ENCODE results near the gene DCUN1D2.
A peak's percentile ranks its signal among the peaks of the same experiment; 100 is the strongest.

Gene DCUN1D2

DNA sequence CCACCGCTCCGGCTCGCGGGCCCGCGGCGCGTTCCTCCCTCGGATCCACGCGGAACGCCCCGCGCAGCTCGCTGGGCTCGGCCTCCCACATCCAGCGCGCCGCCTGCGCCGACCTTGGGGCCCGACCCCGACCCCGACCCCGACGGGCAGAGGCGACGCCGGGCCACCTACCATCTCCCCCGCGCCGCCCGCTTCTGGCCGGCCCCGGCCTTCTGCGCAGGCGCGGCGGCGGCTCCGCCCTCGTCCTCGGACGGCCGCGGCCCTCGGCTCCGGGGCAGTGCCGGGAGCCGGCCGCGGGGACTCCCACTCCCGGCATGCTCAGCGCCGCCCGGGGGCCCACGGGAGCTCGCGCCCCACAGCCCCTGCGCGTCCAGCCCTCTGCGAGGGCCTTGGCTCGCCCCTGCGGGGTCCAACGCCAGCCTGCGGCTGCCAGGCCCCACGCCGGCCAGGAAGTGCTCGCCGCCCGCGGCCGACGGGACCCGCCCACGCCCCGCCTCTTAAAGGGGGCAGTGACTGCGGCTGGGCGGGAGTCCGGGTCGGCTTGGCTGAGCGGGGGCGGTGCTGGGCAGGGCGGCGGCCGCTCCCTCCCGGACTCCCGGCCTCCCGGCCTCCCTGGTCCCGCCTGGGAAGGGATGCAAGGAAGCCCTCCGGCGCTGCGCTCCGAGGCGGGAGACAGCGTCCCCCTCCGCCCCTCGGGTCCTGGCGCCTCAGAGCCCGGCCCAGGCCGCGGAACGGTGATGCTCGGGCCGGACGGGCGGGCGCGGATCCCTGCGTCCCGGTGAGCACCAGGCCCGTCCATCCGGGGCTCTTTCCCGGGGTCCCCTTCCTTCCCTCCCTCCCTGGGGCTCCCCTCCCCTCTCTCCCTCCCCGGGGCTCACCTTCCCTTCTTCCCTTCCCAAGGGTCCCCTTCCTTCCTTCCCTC, at the start of gene DCUN1D2:
TSS of gene DCUN1D2 (minus strand) at position 216 of the 922 bp plus-strand sequence. CDS start at position 174, 42 bp downstream.
- Histone ChIP-seq H3K27me3 (ENCODE audit: control insufficient read depth, insufficient read depth, low read length) (no peaks in the 10 kb centered on the region), H3K4me1 (ENCODE audit: control insufficient read depth, insufficient read depth, low read length) (peaks cover 33% of the 10 kb centered on the region), H3K4me3 (ENCODE audit: low read length) (peak within 1 kb of the TSS; percentile 81), H3K36me3 (ENCODE audit: control insufficient read depth, insufficient read depth, low read length) (peaks cover 5% of the 10 kb centered on the region), H3K9ac (ENCODE audit: low read length) (peak within 1 kb of the TSS; percentile 69), H3K27ac (ENCODE audit: low read depth, low read length) (peak within 1 kb of the TSS; percentile 81)

DNA sequence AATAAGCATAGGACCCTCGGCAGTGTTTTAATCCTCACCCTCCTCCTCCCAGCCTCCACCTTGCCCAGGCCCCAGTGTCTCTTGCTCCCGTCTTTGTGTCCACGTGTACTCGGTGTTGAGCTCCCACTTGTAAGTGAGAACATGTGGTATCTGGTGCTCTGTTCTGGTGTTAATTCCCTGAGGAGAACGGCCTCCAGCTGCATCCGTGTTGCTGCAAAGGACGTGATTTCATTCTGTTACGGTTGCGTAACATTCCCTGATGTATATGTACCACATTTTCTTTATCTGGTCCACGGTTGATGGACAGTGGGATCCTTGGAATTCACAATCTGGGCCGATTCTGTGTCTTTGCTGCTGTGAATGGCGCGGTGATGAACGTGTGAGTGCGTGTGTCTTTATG, 49.3 kb upstream of the DCUN1D2 start:
- no peak overlapping the region for H3K4me3 ChIP-seq (ENCODE audit: low read length)
- H3K36me3 ChIP-seq (ENCODE audit: control insufficient read depth, insufficient read depth, low read length), result peaks cover 6% of the 10 kb centered on the region
- H3K9ac ChIP-seq (ENCODE audit: low read length), result no peak overlapping the region

DNA sequence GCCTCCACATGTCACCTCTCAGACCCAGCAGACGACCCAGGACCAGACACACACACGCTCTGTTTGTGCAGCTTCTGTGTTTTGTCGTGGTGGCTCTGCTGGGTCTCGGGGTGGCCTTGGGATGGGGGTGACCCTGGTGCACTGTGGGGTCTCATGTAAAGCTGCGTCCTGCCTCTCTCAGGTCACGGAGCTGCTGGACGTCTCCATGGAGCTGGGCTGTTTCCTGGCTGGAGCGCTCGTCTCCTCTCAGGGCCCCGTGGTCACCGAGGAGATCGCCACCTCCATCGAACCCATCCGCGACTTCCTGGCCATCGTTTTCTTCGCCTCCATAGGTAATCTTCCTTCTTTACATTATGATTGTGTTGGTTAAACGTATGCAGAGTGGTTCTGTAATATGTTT, 48.7 kb upstream of the DCUN1D2 start:
- H3K36me3 ChIP-seq (ENCODE audit: control insufficient read depth, insufficient read depth, low read length), result peaks cover 6% of the 10 kb centered on the region
- H3K9ac ChIP-seq (ENCODE audit: low read length), result no peak overlapping the region
- no peaks in the 10 kb centered on the region for H3K4me1 ChIP-seq (ENCODE audit: control insufficient read depth, insufficient read depth, low read length)

More for the DNA sequence above, 49.3 kb upstream of the DCUN1D2 start:
- no peaks in the 10 kb centered on the region for H3K4me1 ChIP-seq (ENCODE audit: control insufficient read depth, insufficient read depth, low read length)
- H3K27ac ChIP-seq (ENCODE audit: low read depth, low read length), result no peak overlapping the region
- no peaks in the 10 kb centered on the region for H3K27me3 ChIP-seq (ENCODE audit: control insufficient read depth, insufficient read depth, low read length)

DNA sequence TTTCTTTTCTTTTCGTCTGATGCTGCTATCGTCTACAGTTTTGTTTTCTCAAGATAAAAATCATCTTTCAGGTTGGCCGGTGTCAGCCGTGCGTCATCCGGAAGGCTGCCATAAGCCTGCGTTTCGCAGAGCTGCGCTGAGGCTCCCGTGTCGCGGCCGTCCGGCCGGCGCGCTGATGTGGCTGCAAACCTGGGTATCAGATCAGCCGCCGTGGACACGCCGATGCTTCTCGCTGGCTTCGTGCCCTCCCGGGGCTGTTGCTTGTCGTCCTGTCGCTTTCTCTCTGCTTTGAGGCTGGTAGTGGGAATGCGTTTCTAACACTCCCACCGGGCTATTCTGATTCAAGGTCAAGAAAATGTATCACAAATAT, 48.2 kb upstream of the DCUN1D2 start:
- H3K4me1 ChIP-seq (ENCODE audit: control insufficient read depth, insufficient read depth, low read length), result peaks cover under 1% of the 10 kb centered on the region
- H3K9ac ChIP-seq (ENCODE audit: low read length), result no peak overlapping the region
- no peak overlapping the region for H3K4me3 ChIP-seq (ENCODE audit: low read length)
- H3K27ac ChIP-seq (ENCODE audit: low read depth, low read length), result no peak overlapping the region
- no peaks in the 10 kb centered on the region for H3K27me3 ChIP-seq (ENCODE audit: control insufficient read depth, insufficient read depth, low read length)
- peaks cover 6% of the 10 kb centered on the region for H3K36me3 ChIP-seq (ENCODE audit: control insufficient read depth, insufficient read depth, low read length)

More for the DNA sequence above, 48.7 kb upstream of the DCUN1D2 start:
- Histone ChIP-seq H3K27me3 (ENCODE audit: control insufficient read depth, insufficient read depth, low read length) (no peaks in the 10 kb centered on the region), H3K27ac (ENCODE audit: low read depth, low read length) (no peak overlapping the region), H3K4me3 (ENCODE audit: low read length) (no peak overlapping the region)

DNA sequence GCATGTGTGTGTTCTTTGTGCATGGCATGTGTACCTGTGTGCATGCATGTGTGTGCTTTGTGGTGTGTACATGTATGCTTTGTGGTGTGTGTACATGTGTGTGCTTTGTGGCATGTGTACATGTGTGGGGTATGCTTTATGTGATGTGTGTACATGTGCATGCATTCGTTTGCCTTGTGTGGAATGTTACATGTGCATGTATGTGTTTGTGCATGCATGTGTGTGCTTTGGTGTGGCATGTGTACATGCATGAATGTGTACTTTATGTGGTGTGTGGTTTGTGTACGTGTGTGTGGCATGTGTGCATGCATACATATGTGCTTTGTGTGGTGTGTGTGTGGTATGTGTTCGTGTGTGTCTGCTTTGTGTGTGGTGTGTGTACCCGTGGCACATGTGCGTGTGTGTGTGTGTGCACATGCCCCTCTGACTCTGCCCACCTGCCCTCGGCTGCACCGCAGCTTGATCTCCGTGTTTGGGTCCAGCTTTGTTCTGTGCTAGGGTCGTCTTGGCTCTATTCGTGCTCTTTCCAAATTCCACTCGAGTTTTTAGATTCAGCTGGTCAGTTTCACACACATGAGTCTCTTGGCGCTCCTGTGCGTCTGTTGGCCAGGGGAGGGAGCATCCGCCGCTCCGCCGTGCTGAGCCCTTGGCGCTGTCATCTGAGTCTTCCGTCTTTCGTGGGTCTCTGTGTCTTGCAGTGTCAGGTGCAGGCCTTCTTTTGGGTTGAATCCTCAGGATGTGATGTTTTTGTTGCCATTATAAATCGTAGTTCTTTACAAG, 47.6 kb upstream of the DCUN1D2 start:
- H3K4me1 ChIP-seq (ENCODE audit: control insufficient read depth, insufficient read depth, low read length), result peaks cover 6% of the 10 kb centered on the region
- peaks cover 6% of the 10 kb centered on the region for H3K36me3 ChIP-seq (ENCODE audit: control insufficient read depth, insufficient read depth, low read length)
- H3K9ac ChIP-seq (ENCODE audit: low read length), result no peak overlapping the region
- no peaks in the 10 kb centered on the region for H3K27me3 ChIP-seq (ENCODE audit: control insufficient read depth, insufficient read depth, low read length)
- H3K27ac ChIP-seq (ENCODE audit: low read depth, low read length), result no peak overlapping the region
- H3K4me3 ChIP-seq (ENCODE audit: low read length), result no peak overlapping the region

DNA sequence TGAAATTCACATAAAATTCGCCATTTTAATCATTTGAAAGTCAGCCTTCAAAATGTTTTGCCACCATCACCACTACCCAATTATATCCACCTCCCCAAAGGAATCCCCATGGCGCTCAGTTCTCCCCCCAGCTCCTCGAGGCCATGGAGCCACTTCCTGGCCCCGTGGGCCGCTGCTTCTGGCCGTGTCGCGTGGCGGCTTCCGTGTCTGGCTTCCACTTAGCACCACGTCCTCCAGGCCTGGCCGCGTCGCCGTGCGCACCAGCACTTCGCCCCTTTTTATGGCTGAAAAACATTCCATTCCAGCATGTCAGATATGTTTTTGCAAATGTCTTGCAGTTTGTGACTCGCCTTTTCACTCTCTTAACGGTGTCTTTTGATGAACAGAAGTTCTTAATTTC, 46.7 kb upstream of the DCUN1D2 start:
- H3K4me3 ChIP-seq (ENCODE audit: low read length), result no peak overlapping the region
- H3K4me1 ChIP-seq (ENCODE audit: control insufficient read depth, insufficient read depth, low read length), result peaks cover 10% of the 10 kb centered on the region
- H3K36me3 ChIP-seq (ENCODE audit: control insufficient read depth, insufficient read depth, low read length), result peaks cover 6% of the 10 kb centered on the region
- no peaks in the 10 kb centered on the region for H3K27me3 ChIP-seq (ENCODE audit: control insufficient read depth, insufficient read depth, low read length)
- no peak overlapping the region for H3K9ac ChIP-seq (ENCODE audit: low read length)
- no peak overlapping the region for H3K27ac ChIP-seq (ENCODE audit: low read depth, low read length)

DNA sequence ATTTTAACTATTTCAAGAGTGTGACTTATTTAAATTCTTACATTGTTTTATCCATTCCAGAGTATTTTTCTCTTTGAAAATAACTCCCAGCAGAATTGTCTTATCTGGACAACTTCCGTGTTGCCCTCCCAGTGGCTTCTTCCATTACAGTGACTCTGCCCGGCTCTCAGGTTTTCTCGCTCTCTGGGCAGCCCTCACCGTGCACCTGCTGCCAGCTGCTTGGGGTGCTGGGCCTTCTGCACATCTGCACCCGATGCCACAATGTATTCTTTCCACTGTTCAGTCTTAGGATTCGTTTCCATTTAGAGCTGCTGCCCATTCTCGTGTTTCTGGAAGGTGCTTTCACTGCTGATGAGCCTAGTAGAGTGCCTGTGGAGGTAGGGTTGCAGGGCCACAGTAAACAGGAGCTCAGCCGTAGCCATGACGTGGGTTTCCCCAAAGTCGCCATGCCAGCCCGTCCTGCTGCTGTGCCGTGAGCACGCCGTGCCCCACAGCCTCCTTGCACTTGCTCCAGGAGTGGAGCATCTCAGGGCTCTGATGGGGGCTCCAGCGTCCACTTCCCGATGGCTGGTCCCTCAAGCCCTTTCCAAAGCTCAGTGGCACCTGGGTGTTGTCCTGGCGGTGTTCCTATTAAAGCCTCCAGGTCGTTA, 46.1 kb upstream of the DCUN1D2 start:
- H3K4me3 ChIP-seq (ENCODE audit: low read length), result no peak overlapping the region
- H3K27me3 ChIP-seq (ENCODE audit: control insufficient read depth, insufficient read depth, low read length), result no peaks in the 10 kb centered on the region
- H3K27ac ChIP-seq (ENCODE audit: low read depth, low read length), result no peak overlapping the region
- H3K4me1 ChIP-seq (ENCODE audit: control insufficient read depth, insufficient read depth, low read length), result peaks cover 14% of the 10 kb centered on the region
- H3K36me3 ChIP-seq (ENCODE audit: control insufficient read depth, insufficient read depth, low read length), result peaks cover 10% of the 10 kb centered on the region
- no peak overlapping the region for H3K9ac ChIP-seq (ENCODE audit: low read length)

DNA sequence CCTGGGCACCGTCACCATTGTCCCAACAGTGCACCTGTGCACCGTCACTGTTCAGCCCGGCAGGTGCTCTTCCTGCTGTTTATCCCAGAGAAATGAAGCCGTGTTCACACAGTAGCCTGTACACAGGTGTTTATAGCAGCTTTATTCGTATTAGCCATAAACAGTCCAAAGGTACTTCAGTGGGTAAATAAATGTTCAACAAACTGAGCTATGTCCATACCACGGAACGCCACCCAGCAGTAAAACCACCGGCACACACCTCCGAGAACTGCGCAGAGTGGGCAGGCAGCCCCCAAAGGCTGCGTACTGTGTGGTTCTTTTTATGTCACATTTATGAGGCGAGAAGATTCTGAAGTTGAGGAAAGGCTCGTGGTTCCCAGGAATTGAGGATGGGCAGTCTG, 44.9 kb upstream of the DCUN1D2 start:
- H3K4me1 ChIP-seq (ENCODE audit: control insufficient read depth, insufficient read depth, low read length), result peaks cover 14% of the 10 kb centered on the region
- H3K4me3 ChIP-seq (ENCODE audit: low read length), result no peak overlapping the region
- H3K36me3 ChIP-seq (ENCODE audit: control insufficient read depth, insufficient read depth, low read length), result peaks cover 14% of the 10 kb centered on the region
- H3K27ac ChIP-seq (ENCODE audit: low read depth, low read length), result no peak overlapping the region
- H3K27me3 ChIP-seq (ENCODE audit: control insufficient read depth, insufficient read depth, low read length), result no peaks in the 10 kb centered on the region
- H3K9ac ChIP-seq (ENCODE audit: low read length), result no peak overlapping the region

DNA sequence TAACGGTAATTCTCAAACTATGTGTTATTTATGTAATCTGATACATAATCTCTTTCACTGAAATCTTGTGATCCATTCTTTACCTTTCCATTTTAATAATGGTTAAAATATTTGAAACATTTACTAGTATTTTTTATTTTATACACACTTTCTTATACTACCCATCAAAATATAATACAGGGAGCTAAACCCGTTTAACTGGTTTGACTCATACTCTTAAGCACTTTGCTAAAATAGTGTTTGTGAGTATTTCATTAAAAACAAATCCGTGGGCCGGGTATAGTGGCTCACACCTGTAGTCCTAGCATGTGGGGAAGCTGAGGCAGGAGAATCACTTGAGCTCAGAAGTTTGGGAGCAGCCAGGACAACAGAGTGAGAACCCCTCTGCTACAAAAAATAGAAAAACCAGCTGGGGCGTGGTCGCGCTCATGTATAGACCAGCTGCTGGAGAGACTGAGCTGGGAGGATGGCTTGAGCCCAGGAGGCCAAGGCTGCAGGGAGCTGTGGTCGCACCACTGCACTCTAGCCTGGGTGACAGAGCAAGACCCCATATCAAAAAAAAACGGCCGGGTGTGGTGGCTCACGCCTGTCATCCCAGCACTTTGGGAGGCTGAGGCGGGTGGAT, 43.8 kb upstream of the DCUN1D2 start:
- H3K27me3 ChIP-seq (ENCODE audit: control insufficient read depth, insufficient read depth, low read length), result no peaks in the 10 kb centered on the region
- H3K36me3 ChIP-seq (ENCODE audit: control insufficient read depth, insufficient read depth, low read length), result peaks cover 16% of the 10 kb centered on the region
- H3K4me1 ChIP-seq (ENCODE audit: control insufficient read depth, insufficient read depth, low read length), result peaks cover 14% of the 10 kb centered on the region
- no peak overlapping the region for H3K4me3 ChIP-seq (ENCODE audit: low read length)
- H3K27ac ChIP-seq (ENCODE audit: low read depth, low read length), result no peak overlapping the region
- H3K9ac ChIP-seq (ENCODE audit: low read length), result no peak overlapping the region

DNA sequence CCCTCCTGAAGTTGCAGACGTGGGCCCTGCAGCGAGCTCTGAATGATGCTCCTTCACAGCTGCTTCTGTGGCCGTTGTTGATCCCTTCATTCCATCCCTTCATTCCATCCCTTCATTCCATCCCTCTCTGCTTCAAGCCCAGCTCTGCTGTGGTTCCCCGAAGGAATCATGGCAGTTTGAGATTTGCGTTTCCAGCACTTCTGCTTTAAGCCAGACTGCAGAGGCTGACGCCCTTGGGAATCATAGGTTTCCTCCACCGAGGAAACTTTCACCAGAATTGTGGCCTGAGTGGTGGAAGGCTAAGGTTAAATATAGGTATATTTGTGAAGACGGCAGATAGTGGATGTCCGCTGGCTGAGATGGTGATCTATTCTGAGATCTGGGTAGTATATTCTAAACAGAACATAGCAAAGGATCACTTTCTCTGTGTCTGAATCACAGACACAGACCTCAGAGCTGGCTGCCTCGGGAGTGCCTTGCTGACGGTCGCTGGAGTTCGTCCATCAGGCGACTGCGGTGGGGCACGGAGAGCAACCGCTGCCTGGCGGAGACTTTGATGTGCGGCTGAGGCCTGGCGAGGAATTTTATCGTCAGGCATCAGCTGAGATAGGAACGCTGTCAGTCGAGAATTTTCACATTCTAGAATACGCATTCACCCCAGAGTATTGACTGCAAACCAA, 42.8 kb upstream of the DCUN1D2 start:
- peaks cover 12% of the 10 kb centered on the region for H3K36me3 ChIP-seq (ENCODE audit: control insufficient read depth, insufficient read depth, low read length)
- H3K9ac ChIP-seq (ENCODE audit: low read length), result no peak overlapping the region
- peak overlapping the region; percentile 5 for H3K4me3 ChIP-seq (ENCODE audit: low read length)
- H3K27ac ChIP-seq (ENCODE audit: low read depth, low read length), result peak overlapping the region; percentile 72
- no peaks in the 10 kb centered on the region for H3K27me3 ChIP-seq (ENCODE audit: control insufficient read depth, insufficient read depth, low read length)
- peaks cover 14% of the 10 kb centered on the region for H3K4me1 ChIP-seq (ENCODE audit: control insufficient read depth, insufficient read depth, low read length)

DNA sequence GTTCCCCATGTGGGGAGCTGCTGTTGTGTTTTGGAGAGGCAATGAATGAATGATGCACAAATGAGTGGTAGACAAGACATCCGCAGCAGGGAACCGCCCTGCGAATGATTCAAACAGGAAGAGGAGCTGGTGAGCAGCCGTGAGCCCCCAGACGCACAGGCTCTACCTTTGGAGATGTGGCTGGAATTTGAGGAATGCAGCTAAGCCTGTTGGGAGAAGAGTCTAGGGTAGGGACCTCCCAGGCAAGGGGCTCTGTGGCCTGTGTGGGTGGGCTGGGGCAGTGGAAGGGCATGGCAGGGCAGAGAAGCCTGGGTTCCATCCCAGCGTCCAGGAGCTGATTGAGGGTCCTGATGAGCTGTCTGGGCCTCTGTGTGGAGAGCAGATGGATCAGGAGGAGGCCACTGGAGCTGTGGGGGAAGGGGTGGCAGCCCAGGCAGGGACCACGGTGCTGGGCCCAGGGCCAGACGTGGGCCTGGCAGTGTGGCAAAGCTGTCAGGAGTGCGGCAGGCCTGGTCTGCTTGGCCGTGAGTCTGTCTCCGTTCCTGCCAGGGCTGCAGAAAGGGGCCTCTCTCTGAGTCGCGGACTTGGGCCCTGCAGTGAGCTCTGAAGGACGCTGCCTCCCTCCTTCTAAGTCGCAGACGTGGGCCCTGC, 41.8 kb upstream of the DCUN1D2 start:
- Histone ChIP-seq H3K27me3 (ENCODE audit: control insufficient read depth, insufficient read depth, low read length) (no peaks in the 10 kb centered on the region), H3K36me3 (ENCODE audit: control insufficient read depth, insufficient read depth, low read length) (peaks cover 13% of the 10 kb centered on the region), H3K9ac (ENCODE audit: low read length) (no peak overlapping the region), H3K4me1 (ENCODE audit: control insufficient read depth, insufficient read depth, low read length) (peaks cover 14% of the 10 kb centered on the region), H3K4me3 (ENCODE audit: low read length) (no peak overlapping the region), H3K27ac (ENCODE audit: low read depth, low read length) (peak overlapping the region; percentile 66)
